Stimulated activated CD4-positive, alpha-beta T cell treated with anti-CD3 and anti-CD28 coated beads, Interleukin-12 subunit alpha, Interleukin-12 subunit beta, amount 100 ng/mL, for 4 hours (primary cell): ENCODE measurements around the gene FHL1.
"Not testable (repeated sequence)": the region's sequence is repeated elsewhere in the genome, so short reads cannot be mapped to it uniquely, and the experiment has no call there.

ENCODE experiments used
- DNase-seq: peaks from one replicate; pipeline ENCODE4 v3.0.0-alpha.2; 2020

FHL1 gene

GRCh38 chrX:136147976-136148375 lies 643 bp downstream of the FHL1 start:
- no peak for DNase-seq

GRCh38 chrX:136148391-136148790 lies 1.1 kb downstream of the FHL1 start:
- DNase-seq = no peak

GRCh38 chrX:136154998-136155397 lies 7.7 kb downstream of the FHL1 start:
- no peak for DNase-seq

GRCh38 chrX:136156560-136157117 lies 9.3 kb downstream of the FHL1 start:
- no peak for DNase-seq

GRCh38 chrX:136157187-136157586 lies 9.9 kb downstream of the FHL1 start:
- no peak for DNase-seq

- no peak for DNase-seq
These were observed 11.4 kb downstream of the FHL1 start for GRCh38 chrX:136158685-136159084.

- DNase-seq = no peak
These were observed 12.3 kb downstream of the FHL1 start for GRCh38 chrX:136159611-136160025.

GRCh38 chrX:136162827-136163570 lies 15.7 kb downstream of the FHL1 start:
- peak; percentile 31 for DNase-seq

GRCh38 chrX:136163689-136164088 lies 16.4 kb downstream of the FHL1 start:
- no peak for DNase-seq

GRCh38 chrX:136165406-136165805 lies 18.1 kb downstream of the FHL1 start:
- DNase-seq = no peak

GRCh38 chrX:136166221-136166855 lies 19.0 kb downstream of the FHL1 start:
- no peak for DNase-seq

- DNase-seq = not testable (repeated sequence)
These were observed 20.7 kb downstream of the FHL1 start for GRCh38 chrX:136167989-136168388.

- no peak for DNase-seq
These were observed 21.8 kb downstream of the FHL1 start for GRCh38 chrX:136168929-136169735.

- DNase-seq = no peak
These were observed 22.9 kb downstream of the FHL1 start for GRCh38 chrX:136170139-136170800.

GRCh38 chrX:136171420-136171819 lies 24.1 kb downstream of the FHL1 start:
- DNase-seq = no peak

- DNase-seq = no peak
These were observed 29.1 kb downstream of the FHL1 start for GRCh38 chrX:136176399-136176825.

GRCh38 chrX:136179133-136179532 lies 31.8 kb downstream of the FHL1 start:
- DNase-seq = no peak

- no peak for DNase-seq
These were observed 35.1 kb downstream of the FHL1 start for GRCh38 chrX:136182414-136182813.

GRCh38 chrX:136183172-136183571 lies 35.8 kb downstream of the FHL1 start:
- DNase-seq = no peak

GRCh38 chrX:136183917-136184316 lies 36.6 kb downstream of the FHL1 start:
- DNase-seq = no peak

- no peak for DNase-seq
These were observed 38.2 kb downstream of the FHL1 start for GRCh38 chrX:136185401-136186022.

- no peak for DNase-seq
These were observed 38.7 kb downstream of the FHL1 start for GRCh38 chrX:136186023-136186413.
